ENCODE results near the gene DYRK3.

DYRK3 gene

DNA sequence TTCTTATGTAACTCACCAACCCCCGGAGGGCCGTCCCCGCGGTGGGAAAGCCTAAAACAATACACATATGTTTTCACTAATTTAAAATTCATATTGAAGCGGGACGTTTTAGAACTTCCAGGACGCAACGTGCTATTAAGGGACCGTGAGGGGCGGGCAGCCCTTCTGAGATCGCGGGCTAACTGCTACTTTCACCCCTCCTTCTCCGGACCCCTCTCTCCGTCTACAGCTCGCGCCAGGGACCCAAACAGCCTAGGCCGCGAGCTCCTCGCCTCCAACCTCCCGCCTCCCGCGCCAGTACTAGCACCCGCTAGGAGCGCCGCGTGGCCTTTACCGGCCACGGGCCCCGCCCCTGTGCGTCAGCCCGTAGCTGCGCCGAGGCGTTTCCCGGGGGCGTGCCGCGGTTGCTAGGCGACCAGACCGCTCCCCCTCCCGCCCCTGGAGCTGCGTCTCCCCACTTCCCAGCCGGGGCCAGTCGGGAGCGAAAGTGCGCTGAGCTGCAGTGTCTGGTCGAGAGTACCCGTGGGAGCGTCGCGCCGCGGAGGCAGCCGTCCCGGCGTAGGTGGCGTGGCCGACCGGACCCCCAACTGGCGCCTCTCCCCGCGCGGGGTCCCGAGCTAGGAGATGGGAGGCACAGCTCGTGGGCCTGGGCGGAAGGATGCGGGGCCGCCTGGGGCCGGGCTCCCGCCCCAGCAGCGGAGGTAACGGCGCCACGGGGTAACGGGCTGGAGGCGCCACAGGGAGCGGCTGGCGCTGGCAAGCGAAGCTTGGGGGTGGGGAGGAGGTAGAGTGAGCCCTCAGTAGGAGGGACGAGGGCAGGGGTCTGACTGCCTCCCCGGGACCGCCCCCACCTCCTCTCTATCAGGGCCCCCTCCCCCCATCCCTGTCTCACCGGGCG is at the start of gene DYRK3:
Gene DYRK3, plus strand, starts transcription at position 457 of the 898 bp plus-strand sequence. Its CDS starts 168 bp downstream, at position 625.
- H4K20me1 ChIP-seq (ENCODE audit: insufficient read depth, low read length): no peaks in the 10 kb centered on the region
- H3K36me3 ChIP-seq (ENCODE audit: insufficient read depth, low read length): no peaks in the 10 kb centered on the region
- H3K4me1 ChIP-seq (ENCODE audit: insufficient read depth, low read length): peaks cover 37% of the 10 kb centered on the region
- peak within 1 kb of the TSS; percentile 58 for H3K9ac ChIP-seq (ENCODE audit: low read depth, low read length)
- H2AFZ ChIP-seq (ENCODE audit: low read depth, low read length): peak within 1 kb of the TSS; percentile 94
- H3K4me2 ChIP-seq (ENCODE audit: insufficient read depth, low read length): peak within 1 kb of the TSS; percentile 98
- H3K79me2 ChIP-seq (ENCODE audit: insufficient read depth, low read length): no peaks in the 10 kb centered on the region
- ATAC-seq (ENCODE audit: insufficient read depth, low read depth): peak; percentile 91
- peak within 1 kb of the TSS; percentile 72 for H3K27ac ChIP-seq (ENCODE audit: low read length)
- H3K4me3 ChIP-seq (ENCODE audit: low read depth in 1 of 2, low read length in 2 of 2): peak within 1 kb of the TSS; percentile 91 to 98; a peak in 3 of 4 replicates
- TF ChIP-seq, protein P1, sequence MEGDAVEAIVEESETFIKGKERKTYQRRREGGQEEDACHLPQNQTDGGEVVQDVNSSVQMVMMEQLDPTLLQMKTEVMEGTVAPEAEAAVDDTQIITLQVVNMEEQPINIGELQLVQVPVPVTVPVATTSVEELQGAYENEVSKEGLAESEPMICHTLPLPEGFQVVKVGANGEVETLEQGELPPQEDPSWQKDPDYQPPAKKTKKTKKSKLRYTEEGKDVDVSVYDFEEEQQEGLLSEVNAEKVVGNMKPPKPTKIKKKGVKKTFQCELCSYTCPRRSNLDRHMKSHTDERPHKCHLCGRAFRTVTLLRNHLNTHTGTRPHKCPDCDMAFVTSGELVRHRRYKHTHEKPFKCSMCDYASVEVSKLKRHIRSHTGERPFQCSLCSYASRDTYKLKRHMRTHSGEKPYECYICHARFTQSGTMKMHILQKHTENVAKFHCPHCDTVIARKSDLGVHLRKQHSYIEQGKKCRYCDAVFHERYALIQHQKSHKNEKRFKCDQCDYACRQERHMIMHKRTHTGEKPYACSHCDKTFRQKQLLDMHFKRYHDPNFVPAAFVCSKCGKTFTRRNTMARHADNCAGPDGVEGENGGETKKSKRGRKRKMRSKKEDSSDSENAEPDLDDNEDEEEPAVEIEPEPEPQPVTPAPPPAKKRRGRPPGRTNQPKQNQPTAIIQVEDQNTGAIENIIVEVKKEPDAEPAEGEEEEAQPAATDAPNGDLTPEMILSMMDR (IDR thresholded peaks at IDR 0.05; ENCODE audit: borderline replicate concordance, extremely low read depth, low read length, poor library complexity, severe bottlenecking): peak; percentile 14
- no peak for TF ChIP-seq EZH2 (IDR thresholded peaks at IDR 0.05; ENCODE audit: borderline replicate concordance, low read depth, low read length, severe bottlenecking)
- no peaks in the 10 kb centered on the region for H3K9me3 ChIP-seq (ENCODE audit: insufficient read depth, low read length, severe bottlenecking)
- no peaks in the 10 kb centered on the region for H3K27me3 ChIP-seq (ENCODE audit: insufficient read depth, low read length, poor library complexity)
- DNase-seq: peak; percentile 94

- H3K27ac ChIP-seq (ENCODE audit: low read length): no peak overlapping the region
- H2AFZ ChIP-seq (ENCODE audit: low read depth, low read length): no peak overlapping the region
- no peaks in the 10 kb centered on the region for H3K9me3 ChIP-seq (ENCODE audit: insufficient read depth, low read length, severe bottlenecking)
- peaks cover 96% of the 10 kb centered on the region for H3K36me3 ChIP-seq (ENCODE audit: insufficient read depth, low read length)
- no peaks in the 10 kb centered on the region for H3K27me3 ChIP-seq (ENCODE audit: insufficient read depth, low read length, poor library complexity)
- H3K79me2 ChIP-seq (ENCODE audit: insufficient read depth, low read length): peaks cover 15% of the 10 kb centered on the region
- DNase-seq: no peak
- H3K4me1 ChIP-seq (ENCODE audit: insufficient read depth, low read length): no peaks in the 10 kb centered on the region
- no peak overlapping the region for H3K4me2 ChIP-seq (ENCODE audit: insufficient read depth, low read length)
- H4K20me1 ChIP-seq (ENCODE audit: insufficient read depth, low read length): peaks cover 31% of the 10 kb centered on the region
- TF ChIP-seq, protein P1 (IDR thresholded peaks at IDR 0.05; ENCODE audit: borderline replicate concordance, extremely low read depth, low read length, poor library complexity, severe bottlenecking): no peak
- no peak for TF ChIP-seq EZH2 (IDR thresholded peaks at IDR 0.05; ENCODE audit: borderline replicate concordance, low read depth, low read length, severe bottlenecking)
- H3K4me3 ChIP-seq (ENCODE audit: low read depth in 1 of 2, low read length in 2 of 2): no peak overlapping the region
- H3K9ac ChIP-seq (ENCODE audit: low read depth, low read length): no peak overlapping the region
- no peak for ATAC-seq (ENCODE audit: insufficient read depth, low read depth)
Observed at GRCh38 chr1:206586501-206587445, 48.6 kb upstream of the DYRK3 start.

- no peak overlapping the region for H3K9ac ChIP-seq (ENCODE audit: low read depth, low read length)
- DNase-seq (no peak), ATAC-seq (ENCODE audit: insufficient read depth, low read depth) (no peak)
- H3K36me3 ChIP-seq (ENCODE audit: insufficient read depth, low read length): peaks cover 96% of the 10 kb centered on the region
- no peaks in the 10 kb centered on the region for H3K4me1 ChIP-seq (ENCODE audit: insufficient read depth, low read length)
- H3K27me3 ChIP-seq (ENCODE audit: insufficient read depth, low read length, poor library complexity): no peaks in the 10 kb centered on the region
- no peak overlapping the region for H3K27ac ChIP-seq (ENCODE audit: low read length)
- peaks cover 20% of the 10 kb centered on the region for H4K20me1 ChIP-seq (ENCODE audit: insufficient read depth, low read length)
- no peak overlapping the region for H2AFZ ChIP-seq (ENCODE audit: low read depth, low read length)
- no peak overlapping the region for H3K4me3 ChIP-seq (ENCODE audit: low read depth in 1 of 2, low read length in 2 of 2)
- H3K79me2 ChIP-seq (ENCODE audit: insufficient read depth, low read length): peaks cover 4% of the 10 kb centered on the region; the same call in 1 of the 2 replicates
- no peaks in the 10 kb centered on the region for H3K9me3 ChIP-seq (ENCODE audit: insufficient read depth, low read length, severe bottlenecking)
- H3K4me2 ChIP-seq (ENCODE audit: insufficient read depth, low read length): no peak overlapping the region
- TF ChIP-seq, protein P1 (IDR thresholded peaks at IDR 0.05; ENCODE audit: borderline replicate concordance, extremely low read depth, low read length, poor library complexity, severe bottlenecking): no peak
- TF ChIP-seq EZH2 (IDR thresholded peaks at IDR 0.05; ENCODE audit: borderline replicate concordance, low read depth, low read length, severe bottlenecking): no peak
Observed at GRCh38 chr1:206587904-206588303, 47.4 kb upstream of the DYRK3 start.

Data from DND-41 (cell line).